Activated effector memory CD4-positive, alpha-beta T cell treated with anti-CD3 and anti-CD28 coated beads, Interleukin-2, amount 50 U/mL, for 16 hours (primary cell): ENCODE results near the gene RAB10.
A peak's percentile ranks its signal among the peaks of the same experiment; 100 is the strongest.
"Not testable (repeated sequence)": the region's sequence is repeated elsewhere in the genome, so short reads cannot be mapped to it uniquely, and the experiment has no call there.

Experiments
- DNase-seq: peaks from one replicate; pipeline ENCODE4 v3.0.0-alpha.2; 2020

Gene RAB10

DNA sequence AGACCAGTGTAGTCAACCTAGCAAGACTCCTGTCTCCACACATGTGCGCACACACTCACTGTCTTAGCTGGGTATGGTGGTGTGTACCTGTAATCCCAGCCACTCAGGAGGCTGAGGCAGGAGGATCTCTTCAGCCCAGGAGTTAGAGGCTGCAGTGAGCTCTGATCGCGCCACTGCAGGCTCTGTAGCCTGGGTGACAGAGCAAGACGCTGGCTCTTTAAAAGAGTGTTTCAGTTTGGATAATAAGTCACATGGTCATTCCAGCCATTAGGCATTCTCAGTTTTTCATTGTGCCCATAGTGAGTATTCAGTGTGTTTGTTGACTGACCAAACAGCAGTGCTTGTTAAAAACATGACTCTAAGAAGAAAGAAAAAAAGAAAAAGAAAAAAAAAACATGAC, 31.0 kb downstream of the RAB10 start:
- no peak for DNase-seq

- DNase-seq: no peak
These were observed 33.5 kb downstream of the RAB10 start for GRCh38 chr2:26067186-26067974.

DNA sequence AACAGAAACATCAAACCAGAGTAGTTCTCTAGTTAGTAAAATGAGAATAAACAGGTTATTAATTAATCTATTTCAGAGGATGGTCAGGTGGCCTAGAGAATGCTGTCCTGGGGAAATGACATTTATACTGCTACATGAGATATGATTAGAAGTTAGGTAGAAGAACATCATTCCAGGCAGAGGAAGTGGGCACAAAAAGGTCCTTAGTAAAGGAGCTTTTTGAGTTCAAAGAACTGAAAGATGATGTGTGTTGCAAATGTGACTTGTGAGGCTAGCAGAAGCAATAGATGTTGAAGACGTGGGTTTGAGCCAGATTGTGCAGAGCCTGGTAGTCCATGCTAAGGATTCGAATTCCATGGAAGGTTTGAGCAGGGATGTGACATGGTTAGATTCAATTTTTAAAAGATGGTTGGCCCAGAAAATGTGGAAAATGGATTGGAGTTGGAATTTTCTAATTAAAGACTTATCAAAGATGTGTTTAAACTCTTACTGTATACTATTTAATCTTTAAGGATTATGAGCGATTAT, 34.2 kb downstream of the RAB10 start:
- no peak for DNase-seq

- DNase-seq: peak; percentile 75
These were observed 34.9 kb downstream of the RAB10 start for GRCh38 chr2:26068602-26069298.

GRCh38 chr2:26070730-26071129, 36.8 kb downstream of the RAB10 start:
- no peak for DNase-seq

- no peak for DNase-seq
These were observed 39.3 kb downstream of the RAB10 start for GRCh38 chr2:26072925-26073768.

GRCh38 chr2:26073830-26074229, 39.9 kb downstream of the RAB10 start:
- DNase-seq: no peak

GRCh38 chr2:26074676-26075075, 40.8 kb downstream of the RAB10 start:
- no peak for DNase-seq

- no peak for DNase-seq
These were observed 41.3 kb downstream of the RAB10 start for GRCh38 chr2:26075173-26075572.

GRCh38 chr2:26076001-26076587, 42.2 kb downstream of the RAB10 start:
- DNase-seq: no peak

GRCh38 chr2:26077291-26077690, 43.4 kb downstream of the RAB10 start:
- DNase-seq: no peak

DNA sequence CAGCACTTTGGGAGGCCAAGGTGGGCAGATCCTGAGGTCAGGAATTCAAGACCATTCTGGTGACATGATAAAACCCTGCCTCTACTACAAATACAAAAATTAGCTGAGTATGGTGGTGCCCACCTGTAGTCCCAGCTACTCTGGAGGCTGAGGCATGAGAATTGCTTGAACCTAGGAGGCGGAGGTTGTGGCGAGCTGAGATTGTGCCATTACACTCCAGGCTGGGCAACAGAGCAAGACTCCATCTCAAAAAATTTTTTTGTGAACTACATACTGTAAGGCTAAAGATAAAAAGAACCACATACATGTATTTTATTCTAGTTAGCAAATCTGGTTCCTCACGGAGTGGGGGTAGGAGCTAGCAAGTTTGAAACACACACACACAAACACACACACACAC, 45.1 kb downstream of the RAB10 start:
- DNase-seq: no peak

GRCh38 chr2:26080356-26080755, 46.5 kb downstream of the RAB10 start:
- DNase-seq: no peak

GRCh38 chr2:26080925-26081324, 47.0 kb downstream of the RAB10 start:
- DNase-seq: not testable (repeated sequence)

- no peak for DNase-seq
These were observed 47.7 kb downstream of the RAB10 start for GRCh38 chr2:26081556-26081955.

DNA sequence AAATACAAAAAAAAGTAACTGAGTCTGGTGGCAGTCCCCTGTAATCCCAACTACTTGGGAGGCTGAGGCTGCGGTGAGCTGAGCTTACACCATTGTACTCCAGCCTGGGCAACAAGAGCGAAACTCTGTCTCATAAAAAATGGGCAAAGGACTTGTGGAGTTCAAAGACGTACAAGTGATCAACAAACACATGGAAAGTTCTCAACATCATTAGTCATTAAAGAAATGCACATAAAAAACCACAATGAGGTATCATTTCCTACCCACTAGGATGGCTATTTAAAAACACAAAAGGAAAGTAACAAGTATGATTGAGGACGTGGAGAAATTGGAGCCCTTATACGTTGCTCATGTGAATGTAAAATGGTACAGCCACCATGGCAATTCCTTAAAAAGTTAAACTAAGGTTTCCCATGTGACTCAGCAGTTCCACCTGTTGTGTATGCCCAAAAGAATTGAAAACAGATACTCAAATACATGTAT, 52.3 kb downstream of the RAB10 start:
- peak; percentile 66 for DNase-seq

- no peak for DNase-seq
These were observed 52.9 kb downstream of the RAB10 start for GRCh38 chr2:26086779-26087178.

- DNase-seq: no peak
These were observed 54.3 kb downstream of the RAB10 start for GRCh38 chr2:26088038-26088643.

- DNase-seq: not testable (repeated sequence)
These were observed 55.0 kb downstream of the RAB10 start for GRCh38 chr2:26088931-26089330.

- no peak for DNase-seq
These were observed 55.5 kb downstream of the RAB10 start for GRCh38 chr2:26089337-26089736.

- DNase-seq: no peak
These were observed 61.9 kb downstream of the RAB10 start for GRCh38 chr2:26095758-26096157.

GRCh38 chr2:26099933-26100332, 66.0 kb downstream of the RAB10 start:
- no peak for DNase-seq
